HepG2 (cell line): Measurements from ENCODE around the gene ZNF607. TPM values are rescaled to one million over a fixed set of nuclear protein-coding genes. Genes with fewer than 3 reads are reported as not detected.

Source experiments
- ELF3 ChIP-seq: IDR thresholded peaks from 2 replicates; pipeline ENCODE4 v1.6.1; 2016; ENCODE audit warnings: missing genetic modification reagents, missing compliant biosample characterization
- HINFP ChIP-seq: sonication (generic); formaldehyde crosslinking; IDR thresholded peaks from 2 replicates; pipeline ENCODE4 v1.4.0; 2020; ENCODE audit warnings: low read depth, mild to moderate bottlenecking, missing genetic modification reagents
- HNF1A ChIP-seq, 2 experiments: sonication (generic) in 1 of 2; formaldehyde crosslinking in 1 of 2; IDR thresholded peaks; 2 replicates each; pipeline versions ENCODE4 v1.4.0 to v1.6.1; 2016 to 2020; ENCODE audit warnings: borderline replicate concordance in 1 of 2, low read depth in 1 of 2, mild to moderate bottlenecking in 1 of 2, missing genetic modification reagents in 1 of 2
- HOXA5 ChIP-seq: sonication (generic); formaldehyde crosslinking; IDR thresholded peaks from 2 replicates; pipeline ENCODE4 v1.4.0; 2020; ENCODE audit warnings: missing genetic modification reagents
- PRMT3 ChIP-seq: sonication (generic); formaldehyde crosslinking; IDR thresholded peaks from 2 replicates; pipeline ENCODE4 v1.8.1; 2022; ENCODE audit warnings: low read depth, mild to moderate bottlenecking, moderate library complexity, missing genetic modification reagents, borderline replicate concordance
- TGIF2 ChIP-seq: IDR thresholded peaks from 2 replicates; pipeline ENCODE4 v1.6.1; 2016; ENCODE audit warnings: control low read depth, missing compliant biosample characterization
- THAP9 ChIP-seq: sonication (generic); formaldehyde crosslinking; IDR thresholded peaks from 2 replicates; pipeline ENCODE4; 2020; ENCODE audit warnings: missing genetic modification reagents, mild to moderate bottlenecking, borderline replicate concordance
- U2AF2 ChIP-seq: fragments of 200-400 bp; formaldehyde crosslinking; IDR thresholded peaks from 2 replicates; pipeline ENCODE4 v1.6.1; 2017; ENCODE audit warnings: low read depth, mild to moderate bottlenecking, low read length
- ZNF431 ChIP-seq: sonication (generic); formaldehyde crosslinking; IDR thresholded peaks from 2 replicates; pipeline ENCODE4 v1.9.0; 2022; ENCODE audit warnings: missing genetic modification reagents, low read depth, mild to moderate bottlenecking, borderline replicate concordance
- ZNF547 ChIP-seq: sonication (generic); formaldehyde crosslinking; IDR thresholded peaks from 2 replicates; pipeline ENCODE4 v1.5.1; 2020; ENCODE audit warnings: mild to moderate bottlenecking, missing genetic modification reagents
- ZNF572 ChIP-seq: sonication (generic); formaldehyde crosslinking; IDR thresholded peaks from 2 replicates; pipeline ENCODE4 v1.5.1; 2020; ENCODE audit warnings: mild to moderate bottlenecking, missing genetic modification reagents
- ZNF678 ChIP-seq: sonication (generic); formaldehyde crosslinking; IDR thresholded peaks from 2 replicates; pipeline ENCODE4 v1.4.0; 2020; ENCODE audit warnings: mild to moderate bottlenecking, missing genetic modification reagents
- ZNF790 ChIP-seq: sonication (generic); formaldehyde crosslinking; IDR thresholded peaks from 2 replicates; pipeline ENCODE4 v1.8.0; 2022; ENCODE audit warnings: missing genetic modification reagents, mild to moderate bottlenecking, borderline replicate concordance
- ZSCAN20 ChIP-seq: sonication (generic); formaldehyde crosslinking; IDR thresholded peaks from 2 replicates; pipeline ENCODE4 v1.4.0; 2020; ENCODE audit warnings: missing genetic modification reagents, mild to moderate bottlenecking, borderline replicate concordance
- polyA plus RNA-seq, 8 experiments: library from polyadenylated mRNA; depleted of rRNA in 3 of 8; stranded (reverse) in 7 of 8; unstranded in 1 of 8; fragments of >200 nt; fragmentation: Illumina TruSeq in 4 of 8; extraction: Trizol in 4 of 8; gene quantifications; 2 replicates each; pipeline versions ENCODE4 v1.2.1 to v1.2.3, GENCODE V29; 2011 to 2016; ENCODE audit warnings: low read depth in 4 of 8, missing spikeins in 1 of 8, mixed read lengths in 1 of 8; ENCODE audit not compliant: insufficient read depth in 1 of 8
- total RNA-seq, 5 experiments: library from RNA; depleted of rRNA; stranded (reverse); fragments of >200 nt; fragmentation: Illumina TruSeq; extraction: Trizol; gene quantifications; 2 replicates each; pipeline ENCODE4 v1.2.3, GENCODE V29; 2016; ENCODE audit warnings: low read depth in 1 of 5
- TF ChIP-seq, protein P1 (sequence below): sonication (generic); formaldehyde crosslinking; conservative IDR thresholded peaks from 2 replicates; pipeline ENCODE4 v1.5.0; 2020; ENCODE audit warnings: missing genetic modification reagents
- TF ChIP-seq, protein P2 (sequence below): sonication (generic); formaldehyde crosslinking; IDR thresholded peaks from 2 replicates; pipeline ENCODE4 v1.4.0; 2020; ENCODE audit warnings: missing genetic modification reagents

ZNF607 gene
- total and polyA plus RNA-seq, 2 of the 13 experiments (the other 11 are each of a cell fraction or from before 2014, with no cell fraction given), result 3.8 to 8.3 TPM

- TF ChIP-seq, protein P1, sequence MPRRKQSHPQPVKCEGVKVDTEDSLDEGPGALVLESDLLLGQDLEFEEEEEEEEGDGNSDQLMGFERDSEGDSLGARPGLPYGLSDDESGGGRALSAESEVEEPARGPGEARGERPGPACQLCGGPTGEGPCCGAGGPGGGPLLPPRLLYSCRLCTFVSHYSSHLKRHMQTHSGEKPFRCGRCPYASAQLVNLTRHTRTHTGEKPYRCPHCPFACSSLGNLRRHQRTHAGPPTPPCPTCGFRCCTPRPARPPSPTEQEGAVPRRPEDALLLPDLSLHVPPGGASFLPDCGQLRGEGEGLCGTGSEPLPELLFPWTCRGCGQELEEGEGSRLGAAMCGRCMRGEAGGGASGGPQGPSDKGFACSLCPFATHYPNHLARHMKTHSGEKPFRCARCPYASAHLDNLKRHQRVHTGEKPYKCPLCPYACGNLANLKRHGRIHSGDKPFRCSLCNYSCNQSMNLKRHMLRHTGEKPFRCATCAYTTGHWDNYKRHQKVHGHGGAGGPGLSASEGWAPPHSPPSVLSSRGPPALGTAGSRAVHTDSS (CRISPR knock-in tag), result no peak
- TF ChIP-seq HNF1A (IDR thresholded peaks at IDR 0.05; ENCODE audit: low read depth) (no peak), HNF1A (CRISPR knock-in tag; IDR thresholded peaks at IDR 0.05; ENCODE audit: borderline replicate concordance) (no peak), PRMT3 (no peak), ELF3 (CRISPR knock-in tag) (peak; percentile 50; the same call in 1 of the 2 replicates), THAP9 (peak; percentile 48; the same call in 1 of the 2 replicates), ZNF431 (no peak), ZNF572 (CRISPR knock-in tag) (0 out of 2 replicates have a peak, but pooled peaks have one; percentile 15), HINFP (CRISPR knock-in tag) (0 out of 2 replicates have a peak, but pooled peaks have one; percentile 35), ZSCAN20 (CRISPR knock-in tag) (0 out of 2 replicates have a peak, but pooled peaks have one; percentile 28), U2AF2 (no peak), ZNF678 (CRISPR knock-in tag) (peak; percentile 96), ZNF790 (CRISPR knock-in tag) (peak; percentile 53; the same call in 1 of the 2 replicates), ZNF547 (no peak), HOXA5 (CRISPR knock-in tag) (0 out of 2 replicates have a peak, but pooled peaks have one; percentile 17), TGIF2 (CRISPR knock-in tag) (peak; percentile 74)
- TF ChIP-seq, protein P2, sequence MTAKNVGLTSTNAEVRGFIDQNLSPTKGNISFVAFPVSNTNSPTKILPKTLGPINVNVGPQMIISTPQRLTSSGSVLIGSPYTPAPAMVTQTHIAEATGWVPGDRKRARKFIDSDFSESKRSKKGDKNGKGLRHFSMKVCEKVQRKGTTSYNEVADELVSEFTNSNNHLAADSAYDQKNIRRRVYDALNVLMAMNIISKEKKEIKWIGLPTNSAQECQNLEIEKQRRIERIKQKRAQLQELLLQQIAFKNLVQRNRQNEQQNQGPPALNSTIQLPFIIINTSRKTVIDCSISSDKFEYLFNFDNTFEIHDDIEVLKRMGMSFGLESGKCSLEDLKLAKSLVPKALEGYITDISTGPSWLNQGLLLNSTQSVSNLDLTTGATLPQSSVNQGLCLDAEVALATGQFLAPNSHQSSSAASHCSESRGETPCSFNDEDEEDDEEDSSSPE (CRISPR knock-in tag), result peak; percentile 40
These were observed 63.7 kb downstream of the ZNF607 start (continued) for GRCh38 chr19:37655689-37656371.
